ENCODE measurements around the gene RELL1.

Gene RELL1

DNA sequence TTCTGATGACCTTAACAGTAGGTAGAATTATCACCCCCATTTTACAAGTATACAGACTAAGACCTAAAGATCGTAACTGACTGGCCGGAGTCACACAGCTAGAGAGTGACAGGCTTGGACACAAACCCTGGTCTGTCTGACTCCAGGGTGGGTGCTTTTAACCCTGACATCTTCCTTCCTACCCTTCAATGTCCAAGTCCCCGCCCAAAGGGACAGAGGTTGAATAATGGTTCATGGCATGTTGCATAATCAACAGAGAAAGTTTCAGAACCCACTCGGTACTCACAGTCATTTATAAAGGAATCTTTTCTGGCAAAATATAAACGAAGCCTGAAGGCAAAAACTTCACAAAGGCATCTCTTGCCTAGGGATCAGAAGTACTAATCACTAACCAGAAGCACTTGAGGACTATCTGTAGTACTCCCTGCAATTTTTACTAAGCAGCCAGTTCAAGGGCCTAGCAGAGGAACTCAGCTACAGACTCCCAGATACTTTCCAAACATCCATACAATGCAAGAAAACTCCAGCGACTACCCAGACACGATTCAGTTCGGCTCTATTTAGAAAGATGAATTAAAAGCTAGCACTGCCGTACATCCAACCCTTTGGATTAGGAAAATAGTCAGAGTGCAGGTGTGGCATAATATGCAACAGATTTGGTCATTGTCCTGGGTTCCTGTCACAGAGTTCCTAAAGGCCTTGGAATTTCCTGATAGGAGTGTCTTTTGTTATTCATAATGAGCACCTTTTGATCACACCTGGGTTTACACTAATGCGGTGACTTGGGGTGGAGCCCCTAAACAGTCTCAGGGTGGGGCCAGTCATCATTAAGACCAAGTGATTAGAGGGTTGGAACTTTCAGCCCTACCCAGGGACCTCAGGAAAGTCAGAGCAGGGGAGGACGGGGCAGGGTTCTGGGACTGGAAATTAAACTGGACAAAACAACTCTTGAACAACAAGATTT, 44.0 kb downstream of the RELL1 start:
- in situ Hi-C loops (cut with HindIII; ENCODE audit: low sequenced_read_pairs): no loop called here

DNA sequence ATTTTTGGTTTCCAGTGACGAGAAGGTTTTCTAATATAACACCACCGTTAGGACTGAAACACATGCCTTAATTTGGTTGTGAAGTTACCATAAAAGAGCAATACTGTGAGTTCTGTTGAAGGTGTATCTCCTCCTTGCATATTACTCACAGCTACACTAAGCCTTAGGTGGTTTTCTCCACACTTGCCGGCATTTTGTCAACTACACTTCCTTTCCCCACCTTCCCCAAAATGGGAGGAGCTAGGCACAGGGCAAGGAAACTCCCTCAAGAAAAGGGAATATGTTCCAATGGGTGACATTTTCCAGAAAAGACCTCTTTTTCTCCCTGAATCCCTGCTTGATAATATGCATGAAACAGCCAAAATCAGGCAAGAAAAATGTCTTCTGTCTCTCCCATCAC, 44.8 kb downstream of the RELL1 start:
- in situ Hi-C loops (cut with HindIII; ENCODE audit: low sequenced_read_pairs): no loop called here

DNA sequence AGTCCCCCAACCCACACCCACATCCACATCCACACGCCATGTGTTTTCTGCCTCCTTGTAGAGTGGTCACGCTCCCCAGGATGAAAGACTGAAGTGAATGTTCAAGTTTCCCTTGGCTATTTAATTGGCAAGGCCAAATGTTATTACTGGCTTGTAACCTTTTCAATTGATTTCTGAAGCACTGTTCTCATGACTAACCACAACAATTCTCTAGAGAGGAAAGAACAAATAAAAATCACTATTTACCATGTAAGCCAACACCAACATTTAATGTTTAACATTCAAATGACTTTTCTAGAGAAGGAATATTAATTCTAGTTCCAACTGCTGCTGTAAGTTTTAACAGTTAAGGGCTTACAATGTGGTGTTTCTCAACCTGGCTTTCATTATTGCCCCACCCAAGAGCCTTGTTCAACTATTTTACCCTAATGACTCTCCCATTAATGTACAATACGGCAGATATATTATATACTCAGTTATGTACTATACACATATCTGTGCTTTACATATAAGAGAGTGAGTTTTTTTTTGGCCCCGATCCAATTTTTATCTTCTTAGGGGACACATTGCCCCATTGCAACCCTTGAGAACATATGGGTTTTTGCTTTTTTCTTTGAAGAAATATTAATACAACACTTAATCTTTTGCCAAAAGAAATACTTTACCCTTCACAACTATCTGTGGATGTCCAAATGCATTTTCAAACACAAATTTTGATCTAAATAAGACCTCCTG, 46.5 kb downstream of the RELL1 start:
- in situ Hi-C loops (cut with HindIII; ENCODE audit: low sequenced_read_pairs): no loop called here

- in situ Hi-C loops (cut with HindIII; ENCODE audit: low sequenced_read_pairs): no loop called here
These were observed 51.0 kb downstream of the RELL1 start for GRCh38 chr4:37635155-37635554.

GRCh38 chr4:37634180-37634579, 52.0 kb downstream of the RELL1 start:
- in situ Hi-C loops (cut with HindIII; ENCODE audit: low sequenced_read_pairs): no loop called here

- in situ Hi-C loops (cut with HindIII; ENCODE audit: low sequenced_read_pairs): no loop called here
These were observed 53.3 kb downstream of the RELL1 start for GRCh38 chr4:37632836-37633235.

GRCh38 chr4:37631551-37631950, 54.6 kb downstream of the RELL1 start:
- in situ Hi-C loops (cut with HindIII; ENCODE audit: low sequenced_read_pairs): no loop called here

- in situ Hi-C loops (cut with HindIII; ENCODE audit: low sequenced_read_pairs): no loop called here
These were observed 56.5 kb downstream of the RELL1 start for GRCh38 chr4:37629713-37630112.

- in situ Hi-C loops (cut with HindIII; ENCODE audit: low sequenced_read_pairs): no loop called here
These were observed 57.1 kb downstream of the RELL1 start for GRCh38 chr4:37628977-37629609.

DNA sequence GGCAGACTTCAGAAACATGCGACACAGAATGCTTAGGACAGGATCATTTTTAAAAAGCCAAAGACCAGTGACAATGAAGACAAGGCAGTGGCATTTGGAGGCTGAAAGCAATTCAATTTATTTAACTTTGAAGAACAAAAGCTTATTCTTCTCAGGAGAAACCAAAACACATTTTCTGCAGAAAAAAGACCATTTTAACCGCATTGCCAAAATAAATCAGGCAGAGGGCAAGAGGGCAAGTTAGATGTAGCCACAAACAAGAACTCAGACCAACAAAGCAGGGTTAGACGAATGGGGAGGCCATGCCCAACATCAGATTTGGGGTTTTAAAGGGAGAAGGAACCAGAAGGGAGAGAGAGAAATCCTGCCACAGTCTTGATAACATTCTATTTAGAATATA, 58.9 kb downstream of the RELL1 start:
- in situ Hi-C loops (cut with HindIII; ENCODE audit: low sequenced_read_pairs): no loop called here

DNA sequence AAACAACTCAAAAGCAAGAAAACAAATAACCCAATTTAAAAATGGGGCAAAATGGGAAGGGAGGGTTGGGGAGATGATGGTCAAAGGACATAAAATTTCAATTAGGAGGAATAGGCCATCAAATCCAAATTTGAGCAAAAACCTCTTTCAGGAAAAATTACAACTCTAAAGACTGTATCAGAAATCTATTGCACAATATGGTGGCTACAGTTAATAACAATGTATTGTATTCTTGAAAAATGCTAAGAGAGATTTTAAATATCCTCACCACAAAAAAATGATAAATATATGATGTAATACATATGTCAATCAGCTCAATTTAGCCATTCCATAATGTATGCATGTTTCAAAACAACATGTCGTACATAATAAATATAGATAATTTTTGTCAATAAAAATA, 60.7 kb downstream of the RELL1 start:
- in situ Hi-C loops (cut with HindIII; ENCODE audit: low sequenced_read_pairs): no loop called here

- in situ Hi-C loops (cut with HindIII; ENCODE audit: low sequenced_read_pairs): no loop called here
These were observed 62.2 kb downstream of the RELL1 start for GRCh38 chr4:37623940-37624339.

DNA sequence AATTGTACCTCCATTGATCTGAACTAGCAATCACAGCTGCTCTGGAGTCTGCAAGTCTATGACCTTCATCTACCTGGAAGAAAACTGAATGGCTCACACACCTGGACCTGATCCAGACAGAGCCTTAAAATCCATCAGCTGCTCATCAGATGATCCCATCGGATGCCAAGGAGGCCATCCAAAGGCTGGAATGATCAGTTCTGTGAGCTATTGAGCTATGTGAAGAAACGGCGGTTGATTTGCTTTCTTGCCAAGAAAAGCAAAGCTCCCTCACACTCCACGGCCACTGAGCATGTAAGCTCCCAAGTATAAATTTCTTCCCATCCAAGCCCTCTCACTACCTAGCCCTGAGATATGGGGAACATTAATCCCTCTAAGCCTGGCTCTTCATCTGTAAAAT, 63.1 kb downstream of the RELL1 start:
- in situ Hi-C loops (cut with HindIII; ENCODE audit: low sequenced_read_pairs): no loop called here

DNA sequence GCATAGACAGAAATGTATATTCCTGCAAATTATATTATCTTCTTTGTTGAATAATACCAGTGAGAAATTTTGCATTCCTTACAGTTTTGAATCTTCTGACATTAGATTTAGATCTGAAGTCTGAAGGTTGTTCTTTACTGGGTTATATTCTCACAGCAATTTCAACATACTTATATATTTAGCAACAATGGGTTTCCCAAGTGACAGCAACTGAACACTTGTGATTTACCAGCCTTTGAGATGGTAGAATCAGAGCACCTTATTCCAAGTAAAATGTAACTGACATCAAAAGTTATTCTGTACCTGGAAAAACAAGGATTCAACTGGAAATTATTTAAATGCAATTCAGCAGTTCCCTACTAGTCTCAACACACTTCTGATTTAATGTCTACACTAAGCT, 66.0 kb downstream of the RELL1 start:
- in situ Hi-C loops (cut with HindIII; ENCODE audit: low sequenced_read_pairs): no loop called here

- in situ Hi-C loops (cut with HindIII; ENCODE audit: low sequenced_read_pairs): no loop called here
These were observed 70.5 kb downstream of the RELL1 start for GRCh38 chr4:37615720-37616063.

DNA sequence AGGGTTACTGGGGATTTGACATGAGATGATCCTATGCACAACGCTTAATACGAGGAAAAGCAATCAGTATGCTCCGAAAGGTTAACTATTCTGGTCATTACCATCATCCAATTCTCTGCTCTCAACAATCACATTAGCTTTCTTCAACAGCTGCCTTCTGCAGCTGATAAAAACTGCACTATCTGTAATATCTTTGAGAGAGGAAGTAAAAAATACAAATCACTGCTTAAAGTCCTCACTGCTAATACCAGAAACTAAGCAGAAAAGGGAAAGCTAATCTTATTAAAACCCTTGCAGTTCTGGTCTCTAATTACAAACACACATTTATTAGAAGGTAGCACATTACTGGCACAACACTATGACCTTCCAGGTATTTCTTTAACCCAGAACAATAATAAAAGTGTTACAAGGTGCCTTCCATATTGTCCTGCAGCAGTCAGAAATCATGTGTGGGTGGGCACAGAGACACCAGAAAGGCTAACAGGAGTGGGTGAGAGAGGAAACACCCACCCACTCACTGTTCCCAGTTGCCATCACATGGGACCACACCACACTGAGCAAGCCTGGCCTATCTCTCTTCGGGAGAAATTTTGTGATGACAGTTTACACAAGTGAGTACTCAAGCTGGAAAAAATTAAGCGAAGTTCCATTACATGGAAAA, 71.0 kb downstream of the RELL1 start:
- in situ Hi-C loops (cut with HindIII; ENCODE audit: low sequenced_read_pairs): no loop called here

DNA sequence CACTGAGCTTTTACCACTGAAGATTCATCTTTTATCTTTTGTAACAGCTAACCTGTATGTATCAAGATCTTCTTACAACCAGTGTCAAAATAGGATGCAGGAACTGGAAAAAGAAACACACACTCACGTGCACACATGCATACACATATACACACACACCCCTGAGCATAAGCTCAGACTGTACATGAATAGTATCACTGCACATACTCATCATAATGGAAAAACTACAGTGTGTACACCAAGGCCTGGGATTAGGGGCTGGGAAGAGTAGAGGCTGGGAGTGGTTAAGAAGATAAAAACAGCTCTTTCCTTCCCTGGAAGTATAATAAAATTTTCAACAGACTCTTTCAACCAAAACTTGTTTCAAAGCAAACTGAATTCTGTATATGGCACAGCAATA, 73.4 kb downstream of the RELL1 start:
- in situ Hi-C loops (cut with HindIII; ENCODE audit: low sequenced_read_pairs): no loop called here

GRCh38 chr4:37609626-37610025, 76.5 kb downstream of the RELL1 start:
- in situ Hi-C loops (cut with HindIII; ENCODE audit: low sequenced_read_pairs): loop anchor here (5.0 kb wide), 1 partner anchor 78 kb away; the partner anchor contains the start of gene RELL1

DNA sequence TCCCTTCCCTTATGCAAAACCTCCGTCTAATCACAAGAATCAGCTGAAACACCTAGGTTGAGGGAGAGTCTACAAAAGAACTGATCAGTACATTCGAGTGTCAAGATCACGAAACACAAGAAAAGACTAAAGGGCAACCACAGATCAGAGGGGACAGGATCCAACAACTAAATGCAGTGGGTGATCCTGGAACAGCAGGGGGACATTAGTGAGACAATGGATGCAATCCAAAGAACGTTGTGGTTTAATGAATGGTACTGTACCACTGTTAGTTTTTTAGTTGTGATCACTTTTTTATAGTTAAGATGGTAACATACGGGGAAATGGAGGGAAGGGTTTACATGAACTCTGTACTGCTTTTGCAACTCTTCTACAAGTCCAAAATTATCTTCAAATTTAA, 79.2 kb downstream of the RELL1 start:
- in situ Hi-C loops (cut with HindIII; ENCODE audit: low sequenced_read_pairs): loop anchor here (5.0 kb wide), 1 partner anchor 80 kb away; the partner anchor contains the start of gene RELL1

GRCh38 chr4:37605843-37606565, 80.2 kb downstream of the RELL1 start:
- in situ Hi-C loops (cut with HindIII; ENCODE audit: low sequenced_read_pairs): loop anchor here (5.0 kb wide), 1 partner anchor 81 kb away; the partner anchor contains the start of gene RELL1

Measured in endothelial cell of hepatic sinusoid (primary cell).